Fibroblast of skin of back (primary cell): ENCODE data around the gene RBKS.
"Not testable (repeated sequence)": the region's sequence is repeated elsewhere in the genome, so short reads cannot be mapped to it uniquely, and the experiment has no call there.

Experiments
- DNase-seq: peaks from one replicate; pipeline ENCODE4 v3.0.0-alpha.2; 2013

The RBKS gene

GRCh38 chr2:27796791-27797765 is 93.1 kb downstream of the RBKS start:
- peak; percentile 24 for DNase-seq

DNA sequence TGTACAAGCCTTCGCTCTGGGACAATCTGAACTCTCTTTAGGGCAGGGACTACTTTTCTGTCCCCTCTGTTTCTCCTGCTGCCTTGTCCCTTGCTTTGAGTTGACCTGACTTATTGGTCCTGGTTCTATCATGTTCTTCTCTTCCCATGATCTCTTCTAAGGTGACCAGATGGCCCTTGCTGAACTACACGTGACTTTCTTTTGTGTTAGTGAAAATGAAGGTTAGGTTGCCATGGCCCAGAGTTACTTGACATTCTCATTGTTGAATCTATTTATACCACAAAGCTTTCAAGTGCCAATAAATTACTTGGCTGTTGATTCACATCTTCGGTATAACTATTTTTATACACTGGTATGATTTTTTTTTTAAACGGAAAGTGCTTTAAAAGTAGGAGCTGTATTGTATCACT is 94.3 kb downstream of the RBKS start:
- peak; percentile 67 for DNase-seq

- DNase-seq = no peak
Measured at GRCh38 chr2:27795093-27795834, 94.9 kb downstream of the RBKS start.

- DNase-seq = peak; percentile 75
Measured at GRCh38 chr2:27792759-27793158, 97.4 kb downstream of the RBKS start.

DNA sequence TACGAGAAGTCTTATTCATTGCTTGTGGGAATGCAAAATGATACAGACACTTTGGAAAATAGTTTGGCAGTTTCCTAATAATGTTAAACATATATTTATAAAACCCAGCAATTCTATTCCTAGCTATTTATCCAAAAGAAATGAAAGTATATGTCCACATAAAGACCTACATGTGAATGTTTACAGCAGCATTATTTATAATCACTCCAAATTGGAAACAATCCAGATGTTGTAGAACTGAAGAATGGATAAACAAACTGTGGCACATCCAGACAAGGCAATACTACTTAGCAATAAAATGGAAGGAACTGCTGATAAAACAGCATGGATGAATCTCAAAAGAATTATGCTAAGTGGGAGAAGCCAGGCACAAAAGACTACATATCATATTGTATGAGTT is 99.4 kb downstream of the RBKS start:
- DNase-seq = no peak

- DNase-seq = no peak
Measured at GRCh38 chr2:27782701-27783100, 107.5 kb downstream of the RBKS start.

- DNase-seq = no peak
Measured at GRCh38 chr2:27781496-27781895, 108.7 kb downstream of the RBKS start.

DNA sequence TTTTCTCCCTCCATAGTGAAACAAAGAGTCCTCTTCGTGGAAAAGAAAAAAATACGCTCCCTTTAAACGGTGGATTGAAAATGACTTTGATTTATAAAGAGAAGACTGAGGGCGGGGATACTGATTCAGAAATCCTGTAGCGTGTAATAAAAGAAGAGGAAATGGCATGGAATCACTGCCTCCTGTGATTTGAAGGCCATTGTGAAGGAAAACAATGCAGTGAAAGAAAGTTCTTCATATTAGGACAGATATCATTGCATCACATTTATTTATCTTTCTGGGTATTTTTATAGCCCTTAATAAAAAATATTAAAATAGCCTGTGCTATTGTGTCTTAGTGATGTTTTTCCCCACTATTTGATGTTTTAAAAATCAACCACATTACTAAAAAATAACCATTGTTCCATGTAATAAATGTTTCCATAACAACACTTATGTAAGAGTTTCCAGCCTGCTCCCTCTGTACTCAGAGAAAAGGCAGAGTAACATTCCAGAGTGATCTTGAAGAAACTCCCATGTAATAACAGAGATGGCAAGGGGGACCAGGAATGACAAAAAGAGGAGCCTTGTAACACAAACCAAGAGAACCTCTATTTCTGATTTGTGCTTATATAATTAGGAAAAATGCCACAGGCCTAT is 110.7 kb downstream of the RBKS start:
- no peak for DNase-seq

- no peak for DNase-seq
Measured at GRCh38 chr2:27776696-27777095, 113.5 kb downstream of the RBKS start.

DNA sequence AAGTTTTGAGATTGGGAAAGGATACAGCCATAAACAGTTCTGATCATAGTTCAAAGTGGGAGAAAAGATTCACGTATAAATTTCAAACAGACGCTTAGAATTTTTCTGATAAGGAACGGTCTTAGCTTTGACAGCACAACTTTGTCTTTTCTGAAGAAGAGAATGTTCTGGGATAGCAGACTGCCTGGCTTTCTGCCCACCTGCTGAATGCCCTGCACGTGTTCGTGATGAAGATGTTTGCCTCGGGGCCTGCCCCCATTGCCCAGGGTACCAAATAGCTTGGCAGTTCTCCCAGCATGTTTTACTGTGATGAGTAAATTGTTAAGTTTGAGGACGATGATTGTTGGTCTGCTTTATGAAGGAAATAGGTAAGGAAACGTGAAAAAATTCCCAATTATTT is 114.1 kb downstream of the RBKS start:
- no peak for DNase-seq

- no peak for DNase-seq
Measured at GRCh38 chr2:27773959-27774358, 116.2 kb downstream of the RBKS start.

- no peak for DNase-seq
Measured at GRCh38 chr2:27772804-27773203, 117.4 kb downstream of the RBKS start.

DNA sequence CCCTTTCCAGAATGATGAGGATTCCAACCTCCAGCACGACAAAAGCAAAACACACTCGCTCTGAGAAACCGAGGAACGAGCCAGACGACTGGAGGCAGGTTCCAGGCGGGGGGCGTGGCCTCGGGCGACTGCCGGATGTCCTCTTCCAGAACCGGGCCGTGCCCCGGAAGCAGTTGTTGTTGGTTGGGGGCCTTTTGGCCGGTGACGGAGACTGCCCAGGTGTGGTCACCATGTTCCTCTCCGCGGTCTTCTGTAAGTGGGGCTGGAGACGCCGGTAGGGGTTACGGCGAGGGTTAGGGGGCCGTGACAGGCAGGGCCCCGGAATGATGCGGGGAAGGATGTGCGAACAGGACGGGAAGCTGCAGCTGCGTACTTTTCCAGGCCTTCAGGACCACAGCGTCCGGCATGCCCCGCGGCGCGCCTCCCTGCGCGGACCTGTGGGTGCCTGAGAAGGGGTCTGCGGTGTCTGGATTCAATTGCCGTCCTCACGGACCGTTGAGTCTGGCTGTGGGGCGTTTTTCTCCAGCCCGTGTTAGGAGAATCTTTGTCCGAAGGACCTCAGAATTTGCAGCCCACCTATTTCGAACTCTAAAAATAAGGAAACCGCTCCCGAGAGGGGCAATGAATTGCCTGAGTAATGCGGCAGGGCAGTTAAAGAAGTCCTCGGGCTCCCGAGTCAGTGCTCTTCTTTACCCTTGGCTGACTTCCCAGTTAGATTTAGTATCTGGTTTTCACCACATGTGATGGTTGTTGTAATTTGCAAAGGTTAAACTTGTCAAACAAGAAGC is 118.4 kb downstream of the RBKS start, which contains the start of gene MRPL33:
Gene MRPL33, plus strand, starts transcription at position 172 of the 788 bp plus-strand sequence. Its CDS starts 59 bp downstream, at position 231.
- DNase-seq = peak; percentile 90

- DNase-seq = no peak
Measured at GRCh38 chr2:27771202-27771547, 119.0 kb downstream of the RBKS start.

DNA sequence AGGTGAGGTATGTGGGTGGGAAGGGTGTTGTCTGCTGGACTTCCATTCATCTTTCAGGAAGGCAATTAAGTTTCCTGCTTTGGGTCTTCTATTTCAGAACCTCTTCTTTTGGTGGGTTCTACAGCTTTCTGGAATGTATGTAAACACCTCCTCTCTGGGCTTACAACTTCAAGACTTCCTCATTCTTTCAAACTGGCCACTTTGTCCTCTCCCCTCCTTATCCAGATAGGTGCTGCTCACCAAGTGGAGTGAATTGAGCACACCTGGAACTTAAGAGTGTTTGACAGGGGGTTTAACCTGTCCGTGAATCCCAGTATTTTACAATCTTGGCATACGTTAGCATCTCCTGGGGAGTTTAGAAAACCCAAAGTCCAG is 123.9 kb downstream of the RBKS start:
- DNase-seq = no peak

DNA sequence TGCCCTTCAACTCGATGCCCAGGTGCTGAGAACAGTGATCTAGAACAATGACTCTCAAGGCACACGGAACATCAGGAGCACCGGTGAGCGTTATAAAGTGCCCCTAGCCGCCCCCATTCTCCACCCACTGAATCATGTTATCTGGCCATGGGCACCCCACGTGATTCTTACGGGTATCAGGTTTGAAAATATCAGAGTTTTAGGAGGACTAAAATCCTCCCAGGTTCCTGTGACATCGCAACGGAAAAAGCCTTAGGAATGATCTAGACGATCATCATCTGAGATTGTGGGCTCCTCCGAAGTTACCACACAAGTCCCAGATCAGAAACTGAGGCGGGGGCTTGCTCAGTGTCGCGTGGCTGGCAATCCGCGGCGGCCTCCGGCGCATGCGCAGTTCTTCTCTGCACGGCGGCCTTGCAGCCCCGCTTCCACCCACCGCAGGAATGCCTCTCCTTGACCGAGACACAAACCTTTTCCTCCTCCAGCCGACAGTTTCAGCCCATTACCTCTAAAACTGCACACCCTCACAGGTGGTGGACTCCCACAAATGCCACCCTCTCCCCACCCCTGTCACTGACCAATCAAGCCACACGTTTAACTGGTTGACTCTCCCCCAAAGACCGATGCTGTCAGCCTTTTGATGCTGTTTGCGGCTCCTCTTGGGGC is 124.4 kb downstream of the RBKS start:
- peak; percentile 44 for DNase-seq

DNA sequence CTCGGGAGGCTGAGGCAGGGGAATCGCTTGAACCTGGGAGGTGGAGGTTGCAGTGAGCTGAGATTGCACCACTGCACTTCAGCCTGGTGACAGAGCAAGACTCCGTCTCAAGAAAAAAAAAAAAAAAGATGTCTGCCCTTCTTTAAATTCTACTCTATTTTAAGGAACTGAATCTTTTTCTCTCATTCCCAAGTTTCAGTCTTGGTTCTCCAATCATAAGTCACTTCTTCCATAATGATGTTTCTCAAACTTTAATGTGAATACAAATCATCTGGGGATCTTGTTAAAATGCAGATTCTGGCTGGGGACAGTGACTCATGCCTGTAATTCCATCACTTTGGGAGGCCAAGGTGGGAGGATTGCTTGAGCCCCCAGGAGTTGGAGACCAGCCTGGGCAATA is 125.7 kb downstream of the RBKS start:
- not testable (repeated sequence) for DNase-seq

- no peak for DNase-seq
Measured at GRCh38 chr2:27763907-27764267, 126.3 kb downstream of the RBKS start.

DNA sequence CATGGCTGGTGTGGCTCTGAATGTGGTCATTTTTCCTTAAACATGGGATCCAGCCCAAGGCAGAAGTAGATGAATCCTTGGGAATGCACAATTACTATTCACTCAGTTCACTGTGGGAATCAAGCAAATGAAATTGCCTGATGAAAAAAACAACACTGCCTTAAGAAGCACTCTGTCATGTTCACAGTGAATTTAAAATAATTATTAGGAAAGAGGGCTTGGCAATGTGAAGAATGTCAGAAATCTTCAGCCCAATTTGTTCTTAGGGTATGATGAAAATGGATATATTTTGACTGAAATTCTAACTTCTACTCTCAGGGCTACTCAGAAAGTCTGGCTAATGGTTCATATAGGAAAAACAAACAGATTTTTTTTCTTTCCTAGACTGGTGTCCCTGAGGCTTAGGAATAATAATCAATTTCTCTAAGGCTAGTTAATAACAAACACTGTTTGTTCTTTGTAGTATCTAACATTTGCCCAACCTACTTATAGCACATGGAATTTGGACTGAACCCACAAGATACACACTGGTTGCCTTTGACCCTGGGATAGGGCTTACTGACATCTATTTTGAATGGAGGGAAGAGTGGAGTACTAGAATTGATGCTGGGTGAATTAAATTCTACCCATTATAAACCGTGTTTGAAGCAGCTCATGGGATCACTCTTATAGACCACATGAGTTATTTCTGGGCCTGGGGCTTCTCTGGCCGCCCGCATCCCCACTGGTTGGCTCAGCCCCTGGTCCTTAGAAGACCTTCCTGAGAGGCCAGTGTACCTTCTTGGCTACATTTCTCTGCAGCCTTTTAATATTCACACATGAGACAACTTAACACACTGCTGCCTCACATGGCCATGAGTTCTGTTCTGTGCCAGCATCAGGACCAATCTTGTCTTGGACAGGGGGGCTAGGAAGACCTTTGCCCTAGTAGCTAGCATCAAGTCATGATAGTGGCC is 127.0 kb downstream of the RBKS start:
- DNase-seq = peak; percentile 64
